Keratinocyte (primary cell): ENCODE measurements around the gene RXRA. TPM values are rescaled to one million over a fixed set of nuclear protein-coding genes. Genes with fewer than 3 reads are reported as not detected.

Source experiments
- DNase-seq: peaks from one replicate; pipeline ENCODE4 v3.0.0-alpha.2; 2011; ENCODE audit warnings: low read depth, missing footprints, low spot score
- FAIRE-seq: peaks from 2 replicates; lab custom pipeline; 2011; peaks lifted over from hg19 to GRCh38; lab: Jason Lieb, UNC
- H2AFZ ChIP-seq: 2 replicates; pipeline ENCODE4 v1.6.0; 2012; ENCODE audit warnings: low read length, control low read depth, inconsistent platforms; ENCODE audit not compliant: control insufficient read depth
- H3K27ac ChIP-seq: 2 replicates; pipeline ENCODE4 v1.5.1; 2011; ENCODE audit warnings: low read length; ENCODE audit not compliant: control insufficient read depth, insufficient read depth
- H3K27me3 ChIP-seq: 3 replicates; pipeline ENCODE4 v1.6.0; 2011; ENCODE audit warnings: low read length; ENCODE audit not compliant: control insufficient read depth, insufficient read depth; ENCODE audit errors: extremely low read depth
- H3K36me3 ChIP-seq, 2 experiments: 2 replicates in 1 of 2; 3 replicates in 1 of 2; pipeline ENCODE4 v1.5.1; 2011; ENCODE audit warnings: low read length in 2 of 2, mild to moderate bottlenecking in 1 of 2; ENCODE audit not compliant: control insufficient read depth in 2 of 2, insufficient read depth in 2 of 2; ENCODE audit errors: extremely low read depth in 1 of 2
- H3K4me1 ChIP-seq: 3 replicates; pipeline ENCODE4 v1.5.1; 2011; ENCODE audit warnings: low read length; ENCODE audit not compliant: control insufficient read depth, insufficient read depth; ENCODE audit errors: extremely low read depth
- H3K4me2 ChIP-seq: 3 replicates; pipeline ENCODE4 v1.6.0; 2011; ENCODE audit warnings: low read depth, low read length; ENCODE audit not compliant: control insufficient read depth, insufficient read depth; ENCODE audit errors: extremely low read depth
- H3K4me3 ChIP-seq, 3 experiments: fragments of 200-600 bp in 1 of 3; sonication (generic) in 1 of 3; 2 replicates in 2 of 3; 3 replicates in 1 of 3; pipeline ENCODE4 v1.5.1; 2011 to 2016; ENCODE audit warnings: low read length in 3 of 3, mild to moderate bottlenecking in 3 of 3, control low read depth in 2 of 3, inconsistent platforms in 1 of 3, low read depth in 1 of 3, mixed read lengths in 1 of 3, mixed run types in 1 of 3, moderate library complexity in 1 of 3; ENCODE audit not compliant: control insufficient read depth in 2 of 3, insufficient read depth in 2 of 3; ENCODE audit errors: extremely low read depth in 1 of 3
- H3K79me2 ChIP-seq: 2 replicates; pipeline ENCODE4 v1.6.0; 2012; ENCODE audit warnings: low read length; ENCODE audit not compliant: control insufficient read depth, insufficient read depth
- H3K9ac ChIP-seq: 3 replicates; pipeline ENCODE4 v1.6.0; 2011; ENCODE audit warnings: low read length; ENCODE audit not compliant: control insufficient read depth, insufficient read depth; ENCODE audit errors: extremely low read depth
- H3K9me1 ChIP-seq: 3 replicates; pipeline ENCODE4 v1.6.0; 2011; ENCODE audit warnings: low read length; ENCODE audit not compliant: control insufficient read depth, insufficient read depth; ENCODE audit errors: extremely low read depth
- H3K9me3 ChIP-seq: 2 replicates; pipeline ENCODE4 v1.5.1; 2012; ENCODE audit warnings: low read depth, low read length; ENCODE audit not compliant: control insufficient read depth
- H4K20me1 ChIP-seq: 3 replicates; pipeline ENCODE4 v1.6.0; 2011; ENCODE audit warnings: low read length; ENCODE audit not compliant: control insufficient read depth, insufficient read depth; ENCODE audit errors: extremely low read depth
- CTCF ChIP-seq, 3 experiments: IDR thresholded peaks in 1 of 3; conservative IDR thresholded peaks in 1 of 3; optimal IDR thresholded peaks in 1 of 3; 2 replicates in 2 of 3; 3 replicates in 1 of 3; pipeline versions ENCODE3 to v1.5.1; 2011; ENCODE audit warnings: low read length in 3 of 3, mild to moderate bottlenecking in 3 of 3, moderate library complexity in 2 of 3, control low read depth in 1 of 3, inconsistent platforms in 1 of 3; ENCODE audit not compliant: insufficient read depth in 2 of 3; ENCODE audit errors: extremely low read depth in 1 of 3
- EZH2 ChIP-seq: IDR thresholded peaks from one replicate; pipeline ENCODE4 v1.6.1; 2012; ENCODE audit warnings: inconsistent platforms, mild to moderate bottlenecking, low read length, moderate library complexity
- dilution Hi-C: fragments of 300-500 bp; cut with MboI; formaldehyde crosslinking; loops from one replicate; pipeline ENCODE4 v1.7.0; 2020; ENCODE audit warnings: low sequenced_read_pairs; ENCODE audit not compliant: extremely low pct_ligation_motif_present
- polyA plus RNA-seq, 5 experiments: library from polyadenylated mRNA; depleted of rRNA in 3 of 5; stranded (reverse) in 3 of 5; stranded (forward) in 1 of 5; unstranded in 1 of 5; fragments of >200 nt; gene quantifications; 1 replicate in 1 of 5; 2 replicates in 3 of 5; 3 replicates in 1 of 5; pipeline versions ENCODE4 v1.2.1 to v1.2.3, GENCODE V29; 2011 to 2012; ENCODE audit warnings: missing spikeins in 2 of 5, low read depth in 1 of 5, low replicate concordance in 1 of 5

Gene RXRA
- polyA plus RNA-seq, 1 donor (not counting 4 experiments of a cell fraction or from before 2014, with no cell fraction given): 9.7 TPM

- FAIRE-seq (no peak), DNase-seq (no peak)
- H4K20me1 ChIP-seq: no peaks in the 10 kb centered on the region
- dilution Hi-C loops: no loop called here
- no peaks in the 10 kb centered on the region for H3K36me3 ChIP-seq
- no peaks in the 10 kb centered on the region for H3K79me2 ChIP-seq
- no peaks in the 10 kb centered on the region for H3K9me3 ChIP-seq
- no peak overlapping the region for H3K9ac ChIP-seq
- H3K27ac ChIP-seq: no peak overlapping the region
- H3K4me2 ChIP-seq: no peak overlapping the region
- peaks cover 38% of the 10 kb centered on the region for H3K27me3 ChIP-seq
- H2AFZ ChIP-seq: no peak overlapping the region
- no peak for TF ChIP-seq CTCF (optimal IDR thresholded peaks at IDR 0.05 in 1 of 3, IDR thresholded peaks at IDR 0.05 in 1 of 3, conservative IDR thresholded peaks at IDR 0.05 in 1 of 3; ENCODE audit: extremely low read depth in 1 of 3, insufficient read depth in 2 of 3, low read length in 3 of 3)
- TF ChIP-seq EZH2: no peak
- H3K9me1 ChIP-seq: no peaks in the 10 kb centered on the region
- H3K4me3 ChIP-seq: no peak overlapping the region
- H3K4me1 ChIP-seq: no peaks in the 10 kb centered on the region
Observed at GRCh38 chr9:134289241-134289875, 36.9 kb upstream of the RXRA start.

GRCh38 chr9:134290603-134291451 lies 35.4 kb upstream of the RXRA start:
- no peak for FAIRE-seq
- H3K79me2 ChIP-seq: no peaks in the 10 kb centered on the region
- no peak overlapping the region for H3K4me3 ChIP-seq
- H3K9me3 ChIP-seq: no peaks in the 10 kb centered on the region
- no peaks in the 10 kb centered on the region for H3K4me1 ChIP-seq
- H3K9me1 ChIP-seq: no peaks in the 10 kb centered on the region
- dilution Hi-C loops: no loop called here
- H3K27me3 ChIP-seq: peaks cover 48% of the 10 kb centered on the region
- no peaks in the 10 kb centered on the region for H4K20me1 ChIP-seq
- H3K36me3 ChIP-seq: no peaks in the 10 kb centered on the region
- no peak overlapping the region for H3K9ac ChIP-seq
- no peak overlapping the region for H3K4me2 ChIP-seq
- no peak for DNase-seq
- no peak overlapping the region for H3K27ac ChIP-seq
- H2AFZ ChIP-seq: no peak overlapping the region
- TF ChIP-seq CTCF (optimal IDR thresholded peaks at IDR 0.05 in 1 of 3, IDR thresholded peaks at IDR 0.05 in 1 of 3, conservative IDR thresholded peaks at IDR 0.05 in 1 of 3; ENCODE audit: extremely low read depth in 1 of 3, insufficient read depth in 2 of 3, low read length in 3 of 3) (no peak), EZH2 (no peak)
